HG03196 (cell line): ENCODE results near the gene ST7.

Experiments used
- ATAC-seq: cut with Tn5 transposase; IDR thresholded peaks from one replicate; pipeline ENCODE4 v1.9.1; 2021; ENCODE audit not compliant: unreplicated experiment

Gene ST7

GRCh38 chr7:117061751-117062150, 108.5 kb downstream of the ST7 start:
- no peak for ATAC-seq

GRCh38 chr7:117062300-117062699, 109.0 kb downstream of the ST7 start:
- no peak for ATAC-seq

GRCh38 chr7:117064688-117065087, 111.4 kb downstream of the ST7 start:
- ATAC-seq = no peak

GRCh38 chr7:117065571-117066150, 112.4 kb downstream of the ST7 start:
- no peak for ATAC-seq

GRCh38 chr7:117066668-117067067, 113.4 kb downstream of the ST7 start:
- no peak for ATAC-seq

DNA sequence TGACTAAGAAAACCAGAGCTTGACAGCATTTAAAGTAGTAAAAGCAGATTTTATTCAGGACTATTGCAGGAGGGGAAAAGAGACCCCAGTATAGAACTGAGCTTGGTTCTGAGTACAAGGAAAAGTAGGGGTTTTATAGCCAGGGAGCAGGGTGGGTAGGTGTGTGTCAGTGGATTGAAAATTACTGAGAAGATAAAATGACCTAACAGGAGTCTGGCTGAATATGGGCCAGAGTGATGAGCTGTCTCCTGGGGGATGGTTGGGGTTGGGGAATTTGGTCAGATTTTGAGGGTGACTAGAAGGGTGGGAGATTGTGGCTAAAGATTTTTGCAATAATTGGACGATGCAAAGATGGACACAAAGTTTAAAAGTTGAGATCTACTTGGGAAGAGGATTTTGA, 114.0 kb downstream of the ST7 start:
- no peak for ATAC-seq

DNA sequence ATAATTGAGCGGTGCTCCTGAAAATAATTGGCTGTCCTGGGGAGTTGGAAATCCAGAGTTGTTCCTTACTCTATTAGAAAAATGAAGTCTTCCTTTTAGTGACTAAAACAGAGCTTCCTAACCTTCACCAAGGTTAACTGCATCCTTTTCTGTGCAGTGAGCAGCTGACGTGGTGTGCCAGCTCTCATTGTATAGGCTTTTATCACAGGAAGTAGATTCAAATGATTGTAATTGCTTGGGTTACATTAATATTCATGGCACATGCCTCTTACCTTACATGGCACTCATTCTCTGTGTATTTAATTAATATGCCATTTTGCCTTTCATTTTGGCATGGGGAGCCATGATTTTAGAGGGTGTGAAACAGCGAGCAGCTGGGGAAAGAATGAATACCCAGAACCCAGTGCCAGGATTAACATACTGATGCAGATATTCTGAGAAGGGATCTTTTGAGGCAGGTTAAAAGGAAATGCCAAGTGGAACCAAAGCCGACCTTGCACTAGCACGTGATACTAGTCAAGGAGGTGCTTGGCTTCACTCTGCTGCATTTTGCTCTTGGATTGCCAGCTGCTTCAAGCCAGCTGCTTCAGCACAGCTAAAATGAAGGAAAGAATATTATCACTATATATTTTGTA, 115.3 kb downstream of the ST7 start:
- no peak for ATAC-seq

DNA sequence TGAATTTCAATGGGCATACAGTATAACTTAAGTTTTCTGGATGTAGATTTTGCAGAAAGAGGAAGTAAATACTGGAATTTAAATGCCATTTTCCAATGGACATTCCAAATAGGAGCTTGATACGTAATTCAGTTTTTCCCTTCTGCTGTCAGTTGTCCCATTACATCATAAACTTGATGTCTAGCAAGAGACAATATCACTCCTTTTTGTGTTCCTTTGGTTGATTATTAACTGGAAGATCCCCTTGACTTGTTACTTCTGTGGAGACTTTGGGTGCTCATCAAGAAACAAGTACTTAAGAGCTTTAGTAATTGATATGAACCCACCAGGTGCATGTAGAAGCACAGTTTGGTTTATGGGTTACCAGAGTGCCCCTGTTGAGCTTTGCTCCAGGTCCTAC, 116.1 kb downstream of the ST7 start:
- ATAC-seq = no peak

- ATAC-seq = no peak
Observed at GRCh38 chr7:117071551-117071950, 118.2 kb downstream of the ST7 start.

GRCh38 chr7:117072620-117073118, 119.4 kb downstream of the ST7 start:
- ATAC-seq = no peak

- no peak for ATAC-seq
Observed at GRCh38 chr7:117074378-117074777, 121.1 kb downstream of the ST7 start.

DNA sequence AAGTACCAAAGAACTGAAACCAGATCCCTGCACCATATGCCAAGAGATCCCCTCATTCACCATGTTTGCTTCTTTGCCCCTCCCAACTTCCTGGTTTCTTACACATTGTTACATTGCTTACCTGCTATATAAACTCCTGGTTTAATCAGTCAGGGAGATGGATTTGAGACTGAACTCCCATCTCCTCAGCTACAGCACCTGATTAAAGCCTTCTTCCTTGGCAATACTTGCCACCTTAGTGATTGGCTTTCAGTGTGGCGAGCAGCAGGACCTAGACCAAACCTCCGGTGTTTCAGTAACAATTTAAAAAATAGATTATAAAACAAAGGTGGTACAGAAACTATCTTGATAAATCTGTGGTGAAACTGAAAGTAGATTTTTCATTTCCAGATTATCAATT, 122.6 kb downstream of the ST7 start:
- no peak for ATAC-seq

GRCh38 chr7:117076426-117076943, 123.2 kb downstream of the ST7 start:
- ATAC-seq = no peak

GRCh38 chr7:117077658-117078057, 124.4 kb downstream of the ST7 start:
- no peak for ATAC-seq

DNA sequence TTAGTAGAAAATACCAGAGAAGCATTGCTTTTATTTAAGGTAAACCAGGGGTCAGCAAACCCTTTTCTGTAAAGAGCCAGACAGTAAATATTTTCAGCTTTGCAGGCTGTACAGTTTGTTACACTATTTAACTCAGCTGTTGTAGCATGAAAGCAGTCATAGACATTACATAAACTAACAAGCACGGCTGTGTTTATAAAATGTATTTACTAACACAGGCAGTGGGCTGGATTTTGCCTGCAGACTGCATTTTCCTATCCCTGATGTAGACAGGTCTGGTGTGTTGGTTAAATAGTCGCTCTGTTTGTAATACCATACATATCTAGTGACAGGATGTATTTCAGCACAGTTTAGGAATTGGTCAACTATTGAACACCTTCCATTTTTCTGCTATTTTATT, 129.3 kb downstream of the ST7 start:
- no peak for ATAC-seq

DNA sequence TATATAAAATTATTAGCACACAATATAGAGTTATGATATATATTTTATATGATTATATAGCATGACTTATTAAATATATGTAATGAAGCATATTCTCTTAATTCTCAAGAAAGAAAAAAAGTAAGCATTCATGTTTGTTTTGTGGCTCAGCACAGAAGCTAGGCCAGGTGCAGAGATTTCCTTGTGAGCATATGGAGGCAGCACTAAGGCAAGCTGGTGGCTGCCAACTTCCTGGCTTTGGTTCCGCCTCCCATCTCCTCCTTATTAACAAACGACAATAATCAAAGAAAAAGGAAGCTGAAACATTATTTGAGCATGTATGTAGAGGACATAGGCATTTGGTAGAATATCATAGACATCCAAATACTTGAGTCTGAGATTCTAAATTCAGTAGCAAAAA, 130.3 kb downstream of the ST7 start:
- no peak for ATAC-seq

GRCh38 chr7:117084286-117084685, 131.0 kb downstream of the ST7 start:
- no peak for ATAC-seq

GRCh38 chr7:117085275-117085674, 132.0 kb downstream of the ST7 start:
- no peak for ATAC-seq

GRCh38 chr7:117085769-117086463, 132.6 kb downstream of the ST7 start:
- no peak for ATAC-seq

DNA sequence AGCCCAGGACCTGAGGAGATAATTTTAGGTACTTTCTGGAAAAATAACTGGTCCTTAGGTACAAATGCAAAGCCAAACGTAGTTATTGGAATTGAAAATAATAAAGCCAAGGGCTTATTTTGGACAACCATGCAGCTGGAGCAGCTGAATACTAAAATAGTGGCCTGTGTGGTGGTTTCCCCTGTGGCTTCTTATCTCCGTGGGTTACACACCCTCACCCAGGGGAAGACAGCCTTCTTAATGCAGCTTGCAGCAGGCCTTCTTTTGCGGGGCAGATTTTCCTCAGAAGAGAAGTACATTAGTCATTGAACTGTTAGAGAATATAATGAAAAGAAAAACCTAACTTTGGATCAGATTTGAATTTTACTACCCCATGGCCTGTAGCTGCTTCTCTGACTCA, 133.5 kb downstream of the ST7 start:
- no peak for ATAC-seq

- ATAC-seq = no peak
Observed at GRCh38 chr7:117087639-117088396, 134.5 kb downstream of the ST7 start.
